ENCODE results near the gene BBS10. TPM values are rescaled to one million over a fixed set of nuclear protein-coding genes. Genes with fewer than 3 reads are reported as not detected.
A peak's percentile ranks its signal among the peaks of the same experiment; 100 is the strongest.

The BBS10 gene
- total and polyA plus RNA-seq, 10 donors: 5.2 to 15.0 (median 8.7) TPM

GRCh38 chr12:76360316-76360715, 12.1 kb upstream of the BBS10 start:
- H3K36me3 ChIP-seq: peaks cover 4 to 84% (median 28%) of the 10 kb centered on the region in 6 donors
- intact Hi-C loops (cut with DNase I; ENCODE audit: low total_unique reads): no loop called here
- no peaks in the 10 kb centered on the region for H3K4me1 ChIP-seq
- H3K4me3 ChIP-seq: no peak overlapping the region
- WGBS, 5 donors: 92 to 98% (median 97%) methylated on average over 9 of the region's 9 CpGs
- H3K27ac ChIP-seq: no peak overlapping the region
- no peak for DNase-seq
- TF ChIP-seq POLR2A (IDR thresholded peaks at IDR 0.05) (no peak), CTCF (IDR thresholded peaks at IDR 0.05 in 8 of 11, conservative IDR thresholded peaks at IDR 0.05 in 3 of 11) (no peak), POLR2AphosphoS5 (IDR thresholded peaks at IDR 0.05) (no peak)
- H3K9me3 ChIP-seq: peaks cover 0 to 14% (median 9%) of the 10 kb centered on the region in 8 donors
- H3K27me3 ChIP-seq (replicated peaks in 1 of 7): no peaks in the 10 kb centered on the region

DNA sequence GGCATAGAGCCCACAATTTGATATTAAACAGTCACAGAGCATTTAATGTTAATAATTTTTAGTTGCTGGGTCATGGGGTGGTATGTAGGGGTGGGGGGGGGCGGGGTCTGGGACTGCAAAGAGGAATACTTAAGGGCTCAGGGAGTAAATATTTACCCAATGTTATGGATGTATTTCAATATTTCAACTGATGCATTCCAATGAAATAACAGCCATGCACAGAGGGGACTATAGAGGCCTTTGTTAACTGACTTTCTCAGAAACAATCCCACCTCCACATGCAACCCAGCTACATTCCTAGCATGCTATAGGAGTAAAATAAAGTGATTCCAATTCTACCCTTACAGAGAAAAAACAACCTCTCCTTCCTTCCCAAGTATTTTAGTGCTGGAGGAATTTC, 7.9 kb upstream of the BBS10 start:
- Histone ChIP-seq H3K4me3 (no peak overlapping the region), H3K27ac (no peak overlapping the region), H3K9me3 (no peaks in the 10 kb centered on the region), H3K4me1 (no peaks in the 10 kb centered on the region), H3K27me3 (replicated peaks in 1 of 7) (no peaks in the 10 kb centered on the region), H3K36me3 (peaks cover 4 to 74% (median 25%) of the 10 kb centered on the region in 6 donors)
- DNase-seq: no peak
- 86 to 100% (median 90%) methylated on average over 1 of the region's 1 CpG for WGBS, 5 donors
- intact Hi-C loops (cut with DNase I; ENCODE audit: low total_unique reads): no loop called here
- no peak for TF ChIP-seq CTCF (IDR thresholded peaks at IDR 0.05 in 8 of 11, conservative IDR thresholded peaks at IDR 0.05 in 3 of 11)
- no peak for TF ChIP-seq POLR2A (IDR thresholded peaks at IDR 0.05)
- TF ChIP-seq POLR2AphosphoS5 (IDR thresholded peaks at IDR 0.05): no peak

DNA sequence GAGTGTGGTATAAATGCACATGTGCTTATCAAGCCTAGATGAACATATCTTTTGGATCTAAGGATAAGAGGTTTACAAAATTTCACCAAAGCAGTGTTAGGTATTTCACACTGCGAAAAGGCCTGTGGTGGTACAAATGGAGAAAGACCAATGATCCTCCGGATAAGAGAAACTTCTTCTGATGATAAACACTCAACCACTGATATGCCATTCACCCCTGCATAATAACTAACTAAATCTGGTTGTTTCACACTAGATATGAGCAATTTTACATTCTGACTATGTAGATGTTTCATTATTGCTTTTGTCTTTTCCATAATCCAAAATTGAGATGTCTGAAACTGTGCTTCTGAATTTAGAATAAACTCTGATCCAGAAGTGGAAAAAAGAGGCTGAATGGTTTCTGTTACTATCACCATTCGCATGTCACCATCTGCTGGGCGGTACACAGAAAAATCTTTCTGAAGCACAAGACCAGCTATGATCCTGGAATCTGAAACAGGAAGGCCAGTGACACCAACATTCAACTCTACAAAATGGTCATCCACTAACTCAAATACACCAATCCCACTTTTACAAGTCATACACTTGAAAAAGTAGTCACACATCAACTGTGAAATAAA, 1.3 kb downstream of the BBS10 start:
- intact Hi-C loops (cut with DNase I; ENCODE audit: low total_unique reads): loop anchor here (10.0 kb wide), 2 partner anchors 262 to 822 kb away; partner anchors contain the start of gene NAP1L1
- TF ChIP-seq POLR2A (IDR thresholded peaks at IDR 0.05) (no peak), POLR2AphosphoS5 (IDR thresholded peaks at IDR 0.05) (no peak), CTCF (IDR thresholded peaks at IDR 0.05 in 8 of 11, conservative IDR thresholded peaks at IDR 0.05 in 3 of 11) (peak in 6 of 11 experiments; percentile 18 to 38 (median 34))
- H3K9me3 ChIP-seq: no peaks in the 10 kb centered on the region
- H3K27me3 ChIP-seq (replicated peaks in 1 of 7): no peaks in the 10 kb centered on the region
- peak overlapping the region; percentile 17 to 93 (median 90) for H3K27ac ChIP-seq
- no peak for DNase-seq
- H3K4me3 ChIP-seq: peak overlapping the region in 6 of 8 donors; percentile 51 to 87 (median 70)
- 43 to 55% (median 51%) methylated on average over 4 of the region's 4 CpGs for WGBS, 5 donors
- peaks cover 4 to 39% (median 27%) of the 10 kb centered on the region in 6 donors for H3K4me1 ChIP-seq
- peaks cover 0 to 5% (median 0%) of the 10 kb centered on the region in 6 donors for H3K36me3 ChIP-seq

DNA sequence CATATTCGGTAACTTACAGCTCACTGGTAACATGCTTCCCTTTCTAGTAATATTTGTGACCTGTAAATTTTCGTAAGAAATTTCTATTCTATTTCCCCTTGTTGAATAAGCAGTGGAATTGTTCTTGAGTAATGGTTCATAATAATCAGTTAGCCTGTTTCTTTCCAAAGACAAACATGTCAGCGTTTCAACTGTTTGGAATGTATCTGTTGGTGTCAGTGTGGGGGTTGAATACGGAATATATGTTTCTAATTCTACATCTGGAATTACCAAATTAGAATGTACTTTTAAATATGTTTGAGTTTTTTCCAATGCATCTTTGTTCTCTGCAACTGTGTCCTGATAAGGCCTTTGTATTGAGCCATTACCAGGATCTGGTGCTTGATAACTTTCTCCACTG, 2.0 kb downstream of the BBS10 start:
- Histone ChIP-seq H3K27ac (peak overlapping the region in 5 of 8 donors; percentile 89 to 93 (median 90)), H3K4me1 (peaks cover 4 to 39% (median 27%) of the 10 kb centered on the region in 6 donors), H3K9me3 (no peaks in the 10 kb centered on the region), H3K4me3 (no peak overlapping the region), H3K36me3 (peaks cover 0 to 5% (median 0%) of the 10 kb centered on the region in 6 donors), H3K27me3 (replicated peaks in 1 of 7) (no peaks in the 10 kb centered on the region)
- intact Hi-C loops (cut with DNase I; ENCODE audit: low total_unique reads): loop anchor here (10.0 kb wide), 2 partner anchors 261 to 821 kb away; partner anchors contain the start of gene NAP1L1
- TF ChIP-seq POLR2A (IDR thresholded peaks at IDR 0.05): no peak
- TF ChIP-seq CTCF (IDR thresholded peaks at IDR 0.05 in 8 of 11, conservative IDR thresholded peaks at IDR 0.05 in 3 of 11): no peak
- TF ChIP-seq POLR2AphosphoS5 (IDR thresholded peaks at IDR 0.05): no peak
- 84 to 94% (median 86%) methylated on average over 4 of the region's 4 CpGs for WGBS, 5 donors
- DNase-seq: no peak
